HepG2 (cell line): Measurements from ENCODE around the gene PCNT. TPM values are rescaled to one million over a fixed set of nuclear protein-coding genes. Genes with fewer than 3 reads are reported as not detected.

Experiments used
- ATAC-seq: fragments of 200-7000 bp; cut with Tn5 transposase; 3 replicates; pipeline ENCODE4 v1.9.1; 2020; ENCODE audit warnings: mild to moderate bottlenecking, moderate library complexity
- BruUV-seq: library from RNA; stranded (reverse); fragments of 400-500 nt; replicated peaks from 2 replicates; lab custom pipeline; 2021; lab: Mats Ljungman, UMichigan
- CTCF ChIA-PET: fragments of 300-600 bp; formaldehyde crosslinking; extraction: SDS; loops from one replicate; lab custom pipeline; 2021; ENCODE audit warnings: low total read pairs, inconsistent platforms, low intra/inter-chr PET ratio; lab: Yijun Ruan, JAX
- POLR2A ChIA-PET: fragments of 350-600 bp; sonication (Branson Sonifier 250); formaldehyde crosslinking; loops from one replicate; lab custom pipeline; 2020; ENCODE audit warnings: antibody characterized with exemption, inconsistent platforms; lab: Yijun Ruan, JAX
- DNase-seq: peaks from one replicate; pipeline ENCODE4 v3.0.0-alpha.2; 2015; ENCODE audit warnings: low spot score
- FAIRE-seq: peaks from 3 replicates; lab custom pipeline; 2011; peaks lifted over from hg19 to GRCh38; lab: Jason Lieb, UNC
- H2AFZ ChIP-seq: one replicate; pipeline ENCODE4 v1.6.1; 2011; ENCODE audit warnings: low read length, inconsistent platforms
- H3K27ac ChIP-seq: fragments of 300-600 bp; 3 replicates; pipeline ENCODE4 v1.8.0; 2011; ENCODE audit warnings: mixed run types, mild to moderate bottlenecking, mixed read lengths, low read length, inconsistent platforms; ENCODE audit not compliant: insufficient read depth; ENCODE audit errors: extremely low read length
- H3K27me3 ChIP-seq, 2 experiments: fragments of 200-600 bp in 1 of 2; 2 replicates in 1 of 2; 3 replicates in 1 of 2; pipeline versions ENCODE4 v1.6.0 to v1.8.0; 2011; ENCODE audit warnings: low read length in 2 of 2, mild to moderate bottlenecking in 2 of 2, moderate library complexity in 2 of 2, inconsistent platforms in 1 of 2; ENCODE audit not compliant: insufficient read depth in 2 of 2, control insufficient read depth in 1 of 2
- H3K36me3 ChIP-seq, 2 experiments: fragments of 200-600 bp in 1 of 2; replicated peaks in 1 of 2; 2 replicates in 1 of 2; 3 replicates in 1 of 2; pipeline versions ENCODE4 v1.5.1 to v1.8.0; 2011; ENCODE audit warnings: low read length in 2 of 2, inconsistent platforms in 1 of 2; ENCODE audit not compliant: insufficient read depth in 2 of 2, control insufficient read depth in 1 of 2
- H3K4me1 ChIP-seq: 2 replicates; pipeline ENCODE4 v1.5.1; 2012; ENCODE audit warnings: low read length, inconsistent platforms; ENCODE audit not compliant: insufficient read depth
- H3K4me2 ChIP-seq: 2 replicates; pipeline ENCODE4 v1.6.0; 2011; ENCODE audit warnings: low read depth, low read length, inconsistent platforms
- H3K4me3 ChIP-seq, 3 experiments: fragments of 200-600 bp in 1 of 3; sonication (generic), shearing (Covaris generic) in 1 of 3; replicated peaks in 1 of 3; 2 replicates each; pipeline ENCODE4 v1.5.1; 2011 to 2016; ENCODE audit warnings: low read length in 3 of 3, inconsistent platforms in 2 of 3, low read depth in 2 of 3, mild to moderate bottlenecking in 2 of 3, control low read depth in 1 of 3, mixed read lengths in 1 of 3; ENCODE audit not compliant: insufficient read depth in 1 of 3
- H3K79me2 ChIP-seq: one replicate; pipeline ENCODE4 v1.6.1; 2011; ENCODE audit warnings: low read length, inconsistent platforms; ENCODE audit not compliant: insufficient read depth
- H3K9ac ChIP-seq: 2 replicates; pipeline ENCODE4 v1.6.0; 2011; ENCODE audit warnings: mild to moderate bottlenecking, low read depth, low read length, inconsistent platforms; ENCODE audit not compliant: insufficient read depth
- H3K9me3 ChIP-seq: 2 replicates; pipeline ENCODE4 v1.5.1; 2012; ENCODE audit warnings: mild to moderate bottlenecking, low read length
- H4K20me1 ChIP-seq: 2 replicates; pipeline ENCODE4 v1.6.0; 2011; ENCODE audit warnings: inconsistent platforms, mild to moderate bottlenecking, low read length, moderate library complexity; ENCODE audit not compliant: insufficient read depth
- CAMTA2 ChIP-seq: sonication (generic); formaldehyde crosslinking; IDR thresholded peaks from 2 replicates; pipeline ENCODE4 v1.4.0; 2020; ENCODE audit warnings: mild to moderate bottlenecking, missing genetic modification reagents, borderline replicate concordance
- CENPX ChIP-seq: sonication (generic); formaldehyde crosslinking; IDR thresholded peaks from 2 replicates; pipeline ENCODE4 v1.9.0; 2021; ENCODE audit warnings: mild to moderate bottlenecking, missing genetic modification reagents, moderate library complexity
- GABPB1 ChIP-seq: IDR thresholded peaks from 2 replicates; pipeline ENCODE4 v1.6.1; 2016; ENCODE audit warnings: mild to moderate bottlenecking, missing genetic modification reagents, moderate library complexity, missing compliant biosample characterization
- NFRKB ChIP-seq: fragments of 450-650 bp; IDR thresholded peaks from 2 replicates; pipeline ENCODE4 v1.6.1; 2017
- NFYB ChIP-seq: sonication (generic); formaldehyde crosslinking; IDR thresholded peaks from 2 replicates; pipeline ENCODE4 v1.4.0; 2020; ENCODE audit warnings: missing genetic modification reagents
- ZMAT3 ChIP-seq: sonication (generic); formaldehyde crosslinking; conservative IDR thresholded peaks from 2 replicates; pipeline ENCODE4 v1.7.0; 2021; ENCODE audit warnings: missing genetic modification reagents
- WGBS: methylation state at CpG from one replicate; pipeline ENCODE4 v1.1.6; 2017; ENCODE audit warnings: low lambda C conversion rate; 5-methylcytosine and 5-hydroxymethylcytosine counted together
- in situ Hi-C: cut with HindIII; loops from 2 replicates; pipeline ENCODE4 v1.10.0; 2017; ENCODE audit warnings: low pct_unique_long_range_greater_than_20kb; ENCODE audit not compliant: extremely low pct_ligation_motif_present
- intact Hi-C: fragments of 100-400 bp; cut with micrococcal nuclease; formaldehyde crosslinking; loops from one replicate; pipeline ENCODE4 v1.10.0; 2022; ENCODE audit not compliant: unreplicated experiment
- polyA plus RNA-seq, 8 experiments: library from polyadenylated mRNA; depleted of rRNA in 3 of 8; stranded (reverse) in 7 of 8; unstranded in 1 of 8; fragments of >200 nt; fragmentation: Illumina TruSeq in 4 of 8; extraction: Trizol in 4 of 8; gene quantifications; 2 replicates each; pipeline versions ENCODE4 v1.2.1 to v1.2.3, GENCODE V29; 2011 to 2016; ENCODE audit warnings: low read depth in 4 of 8, missing spikeins in 1 of 8, mixed read lengths in 1 of 8; ENCODE audit not compliant: insufficient read depth in 1 of 8
- total RNA-seq, 5 experiments: library from RNA; depleted of rRNA; stranded (reverse); fragments of >200 nt; fragmentation: Illumina TruSeq; extraction: Trizol; gene quantifications; 2 replicates each; pipeline ENCODE4 v1.2.3, GENCODE V29; 2016; ENCODE audit warnings: low read depth in 1 of 5
- TF ChIP-seq, protein P1 (sequence below): sonication (generic); formaldehyde crosslinking; IDR thresholded peaks from 2 replicates; pipeline ENCODE4 v1.4.0; 2020; ENCODE audit warnings: low read depth, missing genetic modification reagents
- TF ChIP-seq, protein P2 (sequence below): sonication (generic); formaldehyde crosslinking; conservative IDR thresholded peaks from 2 replicates; pipeline ENCODE4 v1.8.0; 2022; ENCODE audit warnings: mild to moderate bottlenecking, moderate library complexity, missing genetic modification reagents
- TF ChIP-seq, protein P3 (sequence below): IDR thresholded peaks from 2 replicates; pipeline ENCODE4 v1.6.1; 2016; ENCODE audit warnings: low read depth, missing genetic modification reagents, missing compliant biosample characterization

PCNT gene
- total and polyA plus RNA-seq, 2 of the 13 experiments (the other 11 are each of a cell fraction or from before 2014, with no cell fraction given) = 5.6 to 12.4 TPM

DNA sequence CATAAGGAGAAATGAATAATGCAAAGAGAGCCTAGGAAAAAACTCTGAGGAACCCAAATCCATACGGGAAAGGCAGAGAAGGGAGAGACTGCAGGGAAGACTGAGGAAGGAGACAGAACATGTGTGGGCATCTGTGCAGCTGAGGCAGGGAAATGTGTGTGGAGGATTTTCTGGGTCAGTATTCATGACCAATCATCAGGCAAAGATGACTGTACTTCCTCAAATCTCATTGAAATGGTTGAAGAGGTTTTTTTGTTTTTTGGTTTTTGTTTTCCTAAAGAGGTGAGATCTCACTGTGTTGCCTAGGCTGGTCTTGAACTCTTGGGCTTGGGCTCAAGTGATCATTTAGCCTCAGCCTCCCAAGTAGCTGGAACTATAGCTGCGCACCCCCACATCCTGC, 150.4 kb downstream of the PCNT start (continued):
- TF ChIP-seq, protein P1, sequence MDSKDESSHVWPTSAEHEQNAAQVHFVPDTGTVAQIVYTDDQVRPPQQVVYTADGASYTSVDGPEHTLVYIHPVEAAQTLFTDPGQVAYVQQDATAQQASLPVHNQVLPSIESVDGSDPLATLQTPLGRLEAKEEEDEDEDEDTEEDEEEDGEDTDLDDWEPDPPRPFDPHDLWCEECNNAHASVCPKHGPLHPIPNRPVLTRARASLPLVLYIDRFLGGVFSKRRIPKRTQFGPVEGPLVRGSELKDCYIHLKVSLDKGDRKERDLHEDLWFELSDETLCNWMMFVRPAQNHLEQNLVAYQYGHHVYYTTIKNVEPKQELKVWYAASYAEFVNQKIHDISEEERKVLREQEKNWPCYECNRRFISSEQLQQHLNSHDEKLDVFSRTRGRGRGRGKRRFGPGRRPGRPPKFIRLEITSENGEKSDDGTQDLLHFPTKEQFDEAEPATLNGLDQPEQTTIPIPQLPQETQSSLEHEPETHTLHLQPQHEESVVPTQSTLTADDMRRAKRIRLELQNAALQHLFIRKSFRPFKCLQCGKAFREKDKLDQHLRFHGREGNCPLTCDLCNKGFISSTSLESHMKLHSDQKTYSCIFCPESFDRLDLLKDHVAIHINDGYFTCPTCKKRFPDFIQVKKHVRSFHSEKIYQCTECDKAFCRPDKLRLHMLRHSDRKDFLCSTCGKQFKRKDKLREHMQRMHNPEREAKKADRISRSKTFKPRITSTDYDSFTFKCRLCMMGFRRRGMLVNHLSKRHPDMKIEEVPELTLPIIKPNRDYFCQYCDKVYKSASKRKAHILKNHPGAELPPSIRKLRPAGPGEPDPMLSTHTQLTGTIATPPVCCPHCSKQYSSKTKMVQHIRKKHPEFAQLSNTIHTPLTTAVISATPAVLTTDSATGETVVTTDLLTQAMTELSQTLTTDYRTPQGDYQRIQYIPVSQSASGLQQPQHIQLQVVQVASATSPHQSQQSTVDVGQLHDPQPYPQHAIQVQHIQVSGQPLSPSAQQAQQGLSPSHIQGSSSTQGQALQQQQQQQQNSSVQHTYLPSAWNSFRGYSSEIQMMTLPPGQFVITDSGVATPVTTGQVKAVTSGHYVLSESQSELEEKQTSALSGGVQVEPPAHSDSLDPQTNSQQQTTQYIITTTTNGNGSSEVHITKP (CRISPR knock-in tag) = no peak
- TF ChIP-seq CAMTA2 (CRISPR knock-in tag) = no peak
- no peak for TF ChIP-seq ZMAT3
- TF ChIP-seq GABPB1 (CRISPR knock-in tag) = no peak
- no peak for TF ChIP-seq NFYB (CRISPR knock-in tag)
- TF ChIP-seq CENPX (CRISPR knock-in tag) = no peak
- TF ChIP-seq, all 625 proteins: peak for 0

DNA sequence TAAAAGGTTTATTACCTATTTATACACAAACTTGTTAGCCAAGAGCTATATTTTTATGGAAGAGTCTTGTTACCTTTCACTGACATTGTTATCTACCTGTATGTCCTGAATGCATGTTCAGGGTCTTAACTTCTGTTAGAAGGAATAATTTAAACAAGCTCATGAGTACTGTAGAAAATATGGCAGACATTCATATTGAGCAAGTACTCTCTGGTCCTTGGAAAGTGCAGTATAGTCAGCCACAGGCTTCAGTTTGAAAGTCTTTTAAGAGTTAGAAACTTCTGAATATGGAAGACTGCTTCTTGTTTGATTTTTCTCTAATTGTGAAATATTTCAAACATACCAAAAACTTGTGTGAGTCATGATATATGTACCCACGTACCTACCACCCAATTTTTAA, 151.3 kb downstream of the PCNT start:
- no peaks in the 10 kb centered on the region for H3K9me3 ChIP-seq
- FAIRE-seq = no peak
- no peak for ATAC-seq
- no peak overlapping the region for H2AFZ ChIP-seq
- no peak overlapping the region for H3K27ac ChIP-seq
- no TSS peak for BruUV-seq
- peaks cover 14% of the 10 kb centered on the region for H3K4me1 ChIP-seq
- in situ Hi-C loops = no loop called here
- WGBS = 91% methylated on average over 1 of the region's 1 CpG
- DNase-seq = no peak
- H3K9ac ChIP-seq = no peak overlapping the region
- H3K36me3 ChIP-seq = peaks cover 4% of the 10 kb centered on the region in 2 experiments; a peak in 2 of 5 replicates
- ChIA-PET CTCF (no interaction called here), POLR2A (interaction anchor here (0.9 kb wide), 1 partner anchor 16 kb away, joined by 3 read pairs; the partner anchor contains the start of gene DIP2A)
- peaks cover 9% of the 10 kb centered on the region for H3K79me2 ChIP-seq
- intact Hi-C loops = no loop called here
- no peak overlapping the region for H3K4me2 ChIP-seq
- TF ChIP-seq, protein P2, sequence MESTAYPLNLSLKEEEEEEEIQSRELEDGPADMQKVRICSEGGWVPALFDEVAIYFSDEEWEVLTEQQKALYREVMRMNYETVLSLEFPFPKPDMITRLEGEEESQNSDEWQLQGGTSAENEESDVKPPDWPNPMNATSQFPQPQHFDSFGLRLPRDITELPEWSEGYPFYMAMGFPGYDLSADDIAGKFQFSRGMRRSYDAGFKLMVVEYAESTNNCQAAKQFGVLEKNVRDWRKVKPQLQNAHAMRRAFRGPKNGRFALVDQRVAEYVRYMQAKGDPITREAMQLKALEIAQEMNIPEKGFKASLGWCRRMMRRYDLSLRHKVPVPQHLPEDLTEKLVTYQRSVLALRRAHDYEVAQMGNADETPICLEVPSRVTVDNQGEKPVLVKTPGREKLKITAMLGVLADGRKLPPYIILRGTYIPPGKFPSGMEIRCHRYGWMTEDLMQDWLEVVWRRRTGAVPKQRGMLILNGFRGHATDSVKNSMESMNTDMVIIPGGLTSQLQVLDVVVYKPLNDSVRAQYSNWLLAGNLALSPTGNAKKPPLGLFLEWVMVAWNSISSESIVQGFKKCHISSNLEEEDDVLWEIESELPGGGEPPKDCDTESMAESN (CRISPR knock-in tag) = no peak
- TF ChIP-seq GABPB1 (CRISPR knock-in tag) (no peak), NFRKB (no peak)
- TF ChIP-seq, protein P3, sequence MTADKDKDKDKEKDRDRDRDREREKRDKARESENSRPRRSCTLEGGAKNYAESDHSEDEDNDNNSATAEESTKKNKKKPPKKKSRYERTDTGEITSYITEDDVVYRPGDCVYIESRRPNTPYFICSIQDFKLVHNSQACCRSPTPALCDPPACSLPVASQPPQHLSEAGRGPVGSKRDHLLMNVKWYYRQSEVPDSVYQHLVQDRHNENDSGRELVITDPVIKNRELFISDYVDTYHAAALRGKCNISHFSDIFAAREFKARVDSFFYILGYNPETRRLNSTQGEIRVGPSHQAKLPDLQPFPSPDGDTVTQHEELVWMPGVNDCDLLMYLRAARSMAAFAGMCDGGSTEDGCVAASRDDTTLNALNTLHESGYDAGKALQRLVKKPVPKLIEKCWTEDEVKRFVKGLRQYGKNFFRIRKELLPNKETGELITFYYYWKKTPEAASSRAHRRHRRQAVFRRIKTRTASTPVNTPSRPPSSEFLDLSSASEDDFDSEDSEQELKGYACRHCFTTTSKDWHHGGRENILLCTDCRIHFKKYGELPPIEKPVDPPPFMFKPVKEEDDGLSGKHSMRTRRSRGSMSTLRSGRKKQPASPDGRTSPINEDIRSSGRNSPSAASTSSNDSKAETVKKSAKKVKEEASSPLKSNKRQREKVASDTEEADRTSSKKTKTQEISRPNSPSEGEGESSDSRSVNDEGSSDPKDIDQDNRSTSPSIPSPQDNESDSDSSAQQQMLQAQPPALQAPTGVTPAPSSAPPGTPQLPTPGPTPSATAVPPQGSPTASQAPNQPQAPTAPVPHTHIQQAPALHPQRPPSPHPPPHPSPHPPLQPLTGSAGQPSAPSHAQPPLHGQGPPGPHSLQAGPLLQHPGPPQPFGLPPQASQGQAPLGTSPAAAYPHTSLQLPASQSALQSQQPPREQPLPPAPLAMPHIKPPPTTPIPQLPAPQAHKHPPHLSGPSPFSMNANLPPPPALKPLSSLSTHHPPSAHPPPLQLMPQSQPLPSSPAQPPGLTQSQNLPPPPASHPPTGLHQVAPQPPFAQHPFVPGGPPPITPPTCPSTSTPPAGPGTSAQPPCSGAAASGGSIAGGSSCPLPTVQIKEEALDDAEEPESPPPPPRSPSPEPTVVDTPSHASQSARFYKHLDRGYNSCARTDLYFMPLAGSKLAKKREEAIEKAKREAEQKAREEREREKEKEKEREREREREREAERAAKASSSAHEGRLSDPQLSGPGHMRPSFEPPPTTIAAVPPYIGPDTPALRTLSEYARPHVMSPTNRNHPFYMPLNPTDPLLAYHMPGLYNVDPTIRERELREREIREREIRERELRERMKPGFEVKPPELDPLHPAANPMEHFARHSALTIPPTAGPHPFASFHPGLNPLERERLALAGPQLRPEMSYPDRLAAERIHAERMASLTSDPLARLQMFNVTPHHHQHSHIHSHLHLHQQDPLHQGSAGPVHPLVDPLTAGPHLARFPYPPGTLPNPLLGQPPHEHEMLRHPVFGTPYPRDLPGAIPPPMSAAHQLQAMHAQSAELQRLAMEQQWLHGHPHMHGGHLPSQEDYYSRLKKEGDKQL = no peak
- no peaks in the 10 kb centered on the region; a peak in 1 of 5 replicates for H3K27me3 ChIP-seq
- H4K20me1 ChIP-seq = no peaks in the 10 kb centered on the region
- no peak overlapping the region for H3K4me3 ChIP-seq
